Stimulated activated CD4-positive, alpha-beta T cell treated with anti-CD3 and anti-CD28 coated beads, Interleukin-1b, Interleukin-23, amount 100 ng/mL, for 24 hours (primary cell): ENCODE data around the gene TMEM183A.

Source experiments
- DNase-seq, 4 experiments: peaks; one replicate each; pipeline ENCODE4 v3.0.0-alpha.2; 2020; ENCODE audit warnings: low read depth in 4 of 4, low spot score in 1 of 4

TMEM183A gene

GRCh38 chr1:203066965-203067364 is 59.8 kb downstream of the TMEM183A start:
- DNase-seq, result no peak

GRCh38 chr1:203069030-203069747 is 62.0 kb downstream of the TMEM183A start:
- DNase-seq, result no peak

- no peak for DNase-seq
These were observed 64.9 kb downstream of the TMEM183A start for GRCh38 chr1:203072002-203072602.

- no peak for DNase-seq
These were observed 65.7 kb downstream of the TMEM183A start for GRCh38 chr1:203072911-203073310.

GRCh38 chr1:203073469-203073868 is 66.3 kb downstream of the TMEM183A start:
- no peak for DNase-seq
